IMR-90 (cell line): Measurements from ENCODE around the gene LIMS2. TPM values are rescaled to one million over a fixed set of nuclear protein-coding genes. Genes with fewer than 3 reads are reported as not detected.

Source experiments
- ATAC-seq: fragments of 200-7000 bp; cut with Tn5 transposase; 2 replicates; pipeline ENCODE4 v1.9.1; 2020; ENCODE audit warnings: low read depth, mild to moderate bottlenecking, moderate library complexity
- BruUV-seq: library from RNA; stranded (reverse); fragments of 400-500 nt; replicated peaks from 2 replicates; lab custom pipeline; 2021; lab: Mats Ljungman, UMichigan
- CTCF ChIA-PET: fragments of 300-600 bp; formaldehyde crosslinking; extraction: SDS; loops from one replicate; lab custom pipeline; 2021; ENCODE audit warnings: antibody characterized with exemption; lab: Yijun Ruan, JAX
- POLR2A ChIA-PET: fragments of 300-600 bp; sonication (Branson Sonifier 250); formaldehyde crosslinking; loops from one replicate; lab custom pipeline; 2022; ENCODE audit warnings: antibody characterized with exemption; ENCODE audit not compliant: unreplicated experiment; lab: Charles Lee
- DNase-seq: peaks from one replicate; pipeline ENCODE4 v3.0.0; 2013
- H2AFZ ChIP-seq: replicated peaks from 2 replicates; pipeline ENCODE3; 2013; ENCODE audit warnings: low read length, mild to moderate bottlenecking; ENCODE audit not compliant: poor library complexity
- H2AK5ac ChIP-seq: 2 replicates; pipeline ENCODE4 v1.6.1; 2013; ENCODE audit warnings: low read depth, low read length, inconsistent platforms
- H2AK9ac ChIP-seq: replicated peaks from 2 replicates; pipeline ENCODE3; 2013; ENCODE audit warnings: mild to moderate bottlenecking, low read depth, low read length, moderate library complexity; ENCODE audit not compliant: poor library complexity
- H2BK120ac ChIP-seq: 2 replicates; pipeline ENCODE4 v1.6.1; 2013; ENCODE audit warnings: low read depth, low read length, inconsistent platforms
- H2BK15ac ChIP-seq: 3 replicates; pipeline ENCODE4 v1.6.1; 2013; ENCODE audit warnings: low read depth, low read length, inconsistent platforms
- H2BK20ac ChIP-seq: 2 replicates; pipeline ENCODE4 v1.6.1; 2013; ENCODE audit warnings: low read depth, mild to moderate bottlenecking, inconsistent platforms, low read length, moderate library complexity
- H2BK5ac ChIP-seq: 2 replicates; pipeline ENCODE4 v1.6.1; 2013; ENCODE audit warnings: mild to moderate bottlenecking, low read depth, low read length, inconsistent platforms; ENCODE audit not compliant: poor library complexity, severe bottlenecking
- H3K14ac ChIP-seq: replicated peaks from 2 replicates; pipeline ENCODE4 v1.6.1; 2013; ENCODE audit warnings: low read depth, low read length, inconsistent platforms
- H3K18ac ChIP-seq: 2 replicates; pipeline ENCODE4 v1.6.1; 2013; ENCODE audit warnings: low read depth, low read length, control low read depth
- H3K23ac ChIP-seq: 2 replicates; pipeline ENCODE4 v1.6.1; 2013; ENCODE audit warnings: low read depth, low read length, inconsistent platforms
- H3K27ac ChIP-seq: 2 replicates; pipeline ENCODE4 v1.5.1; 2013; ENCODE audit warnings: mild to moderate bottlenecking, control low read depth, low read length; ENCODE audit not compliant: insufficient read depth
- H3K27me3 ChIP-seq: 2 replicates; pipeline ENCODE4 v1.6.1; 2013; ENCODE audit warnings: low read length; ENCODE audit not compliant: control insufficient read depth, insufficient read depth
- H3K36me3 ChIP-seq: 2 replicates; pipeline ENCODE4 v1.6.1; 2013; ENCODE audit warnings: low read length, mixed read lengths; ENCODE audit not compliant: control insufficient read depth, insufficient read depth
- H3K4ac ChIP-seq: 2 replicates; pipeline ENCODE4 v1.6.1; 2013; ENCODE audit warnings: low read depth, low read length, inconsistent platforms
- H3K4me1 ChIP-seq: 2 replicates; pipeline ENCODE4 v1.6.1; 2013; ENCODE audit warnings: low read length, mixed read lengths; ENCODE audit not compliant: control insufficient read depth, insufficient read depth
- H3K4me2 ChIP-seq: 2 replicates; pipeline ENCODE4 v1.6.1; 2013; ENCODE audit warnings: low read depth, mild to moderate bottlenecking, control low read depth, low read length, moderate library complexity
- H3K4me3 ChIP-seq: 2 replicates; pipeline ENCODE4 v1.5.1; 2013; ENCODE audit warnings: low read depth, mild to moderate bottlenecking, control low read depth, low read length, moderate library complexity; ENCODE audit not compliant: insufficient read depth
- H3K56ac ChIP-seq: 2 replicates; pipeline ENCODE4 v1.6.1; 2013; ENCODE audit warnings: low read length, inconsistent platforms; ENCODE audit not compliant: insufficient read depth; ENCODE audit errors: extremely low read depth
- H3K79me1 ChIP-seq, 2 experiments: 2 replicates each; pipeline ENCODE4 v1.6.1; 2013; ENCODE audit warnings: low read length in 2 of 2, inconsistent platforms in 1 of 2, low read depth in 1 of 2
- H3K9ac ChIP-seq: 2 replicates; pipeline ENCODE4 v1.6.1; 2013; ENCODE audit warnings: low read depth, low read length, control low read depth
- H3K9me1 ChIP-seq: 2 replicates; pipeline ENCODE4 v1.6.1; 2013; ENCODE audit warnings: low read length, inconsistent platforms; ENCODE audit not compliant: insufficient read depth
- H3K9me3 ChIP-seq: 2 replicates; pipeline ENCODE4 v1.6.1; 2013; ENCODE audit warnings: low read length; ENCODE audit not compliant: control insufficient read depth, insufficient read depth
- H4K20me1 ChIP-seq: 2 replicates; pipeline ENCODE4 v1.6.1; 2013; ENCODE audit warnings: low read length, inconsistent platforms; ENCODE audit not compliant: insufficient read depth
- H4K5ac ChIP-seq: 2 replicates; pipeline ENCODE4 v1.6.1; 2013; ENCODE audit warnings: mild to moderate bottlenecking, low read depth, low read length, control low read depth
- H4K8ac ChIP-seq, 2 experiments: 2 replicates each; pipeline ENCODE4 v1.6.1; 2013; ENCODE audit warnings: low read depth in 2 of 2, low read length in 2 of 2, control low read depth in 1 of 2, inconsistent platforms in 1 of 2
- H4K91ac ChIP-seq: 2 replicates; pipeline ENCODE4 v1.6.1; 2013; ENCODE audit warnings: low read depth, low read length, inconsistent platforms; ENCODE audit not compliant: insufficient read depth
- MAZ ChIP-seq: IDR thresholded peaks from 2 replicates; pipeline ENCODE4 v1.6.1; 2012; ENCODE audit warnings: low read depth, mild to moderate bottlenecking, low read length, improper control_type of control experiment, moderate library complexity, borderline replicate concordance
- RAD21 ChIP-seq: IDR thresholded peaks from 2 replicates; pipeline ENCODE4 v1.6.1; 2012; ENCODE audit warnings: low read length, improper control_type of control experiment
- WGBS, 2 experiments: methylation state at CpG; one replicate each; pipeline versions ENCODE4 v1.1.5 to v1.1.7; 2013; ENCODE audit warnings: missing lambda C conversion rate in 2 of 2; ENCODE audit not compliant: insufficient read length in 1 of 2; ENCODE audit errors: extremely low coverage in 2 of 2; 5-methylcytosine and 5-hydroxymethylcytosine counted together
- dilution Hi-C: fragments of 300-500 bp; cut with HindIII; formaldehyde crosslinking; loops from one replicate; pipeline ENCODE4 v1.14.3; 2018; ENCODE audit warnings: low sequenced_read_pairs; ENCODE audit not compliant: unreplicated experiment
- in situ Hi-C: fragments of 300-500 bp; cut with MboI; formaldehyde crosslinking; loops from 3 replicates; pipeline ENCODE4 v1.14.3; 2019; ENCODE audit warnings: low sequenced_read_pairs, inconsistent platforms, mixed read lengths
- intact Hi-C: fragments of 100-400 bp; cut with micrococcal nuclease; formaldehyde crosslinking; loops from 2 replicates; pipeline ENCODE4 v1.10.0; 2022
- polyA plus RNA-seq, 3 experiments: library from polyadenylated mRNA; depleted of rRNA; stranded (reverse); fragments of >200 nt; gene quantifications; 2 replicates each; pipeline ENCODE4 v1.2.3, GENCODE V29; 2012; ENCODE audit warnings: low replicate concordance in 1 of 3
- total RNA-seq: library from RNA; depleted of rRNA; stranded (reverse); fragments of >200 nt; gene quantifications from 2 replicates; pipeline ENCODE4 v1.2.3, GENCODE V29; 2012

LIMS2 gene
- total and polyA plus RNA-seq, 2 of the 4 experiments (the other 2 are of a cell fraction): 1.3 to 18.8 TPM

- CTCF ChIA-PET: interaction anchor here (0.6 to 1.7 kb wide), 3 partner anchors 12 to 180 kb away, joined by 3 to 6 read pairs (median 5); no protein-coding TSS in a partner anchor
- H3K23ac ChIP-seq: peak overlapping the region; percentile 94
- intact Hi-C loops (no loop called here), in situ Hi-C loops (no loop called here), dilution Hi-C loops (no loop called here)
- H2AK9ac ChIP-seq: peak overlapping the region; percentile 98
- no peaks in the 10 kb centered on the region for H3K27me3 ChIP-seq
- H3K4me3 ChIP-seq: no peak overlapping the region
- H3K4me2 ChIP-seq: no peak overlapping the region
- POLR2A ChIA-PET: interaction anchor here (0.6 kb wide), 1 partner anchor 10 kb away, joined by 3 read pairs; no protein-coding TSS in a partner anchor
- peaks cover 2% of the 10 kb centered on the region; the same call in 1 of the 2 replicates for H3K36me3 ChIP-seq
- peak overlapping the region; percentile 96 for H2BK20ac ChIP-seq
- peak overlapping the region; percentile 92 for H2AFZ ChIP-seq
- ATAC-seq (peak; percentile 85), DNase-seq (peak; percentile 77)
- no peaks in the 10 kb centered on the region for H3K9me3 ChIP-seq
- TF ChIP-seq RAD21 (no peak), MAZ (peak; percentile 95)
- H3K9ac ChIP-seq: peak overlapping the region; percentile 24; the same call in 1 of the 2 replicates
- H4K8ac ChIP-seq: peak overlapping the region; percentile 86 to 89
- peaks cover 12% of the 10 kb centered on the region for H3K9me1 ChIP-seq
- H3K18ac ChIP-seq: peak overlapping the region; percentile 91
- peak overlapping the region; percentile 97 for H2AK5ac ChIP-seq
- peak overlapping the region; percentile 99 for H2BK120ac ChIP-seq
- BruUV-seq: no TSS peak
- peak overlapping the region; percentile 96 for H2BK5ac ChIP-seq
- peak overlapping the region; percentile 98 for H3K4ac ChIP-seq
- peak overlapping the region; percentile 62; the same call in 1 of the 3 replicates for H2BK15ac ChIP-seq
- peaks cover 14% of the 10 kb centered on the region for H3K4me1 ChIP-seq
- H4K20me1 ChIP-seq: no peaks in the 10 kb centered on the region; the same call in 1 of the 2 replicates
- peak overlapping the region; percentile 98 for H3K14ac ChIP-seq
- peak overlapping the region; percentile 82 for H3K27ac ChIP-seq
- peak overlapping the region; percentile 97 for H4K91ac ChIP-seq
- peaks cover 0 to 11% of the 10 kb centered on the region in 2 experiments; a peak in 1 of 4 replicates for H3K79me1 ChIP-seq
- peak overlapping the region; percentile 24; the same call in 1 of the 2 replicates for H3K56ac ChIP-seq
- H4K5ac ChIP-seq: peak overlapping the region; percentile 99
- 0% methylated on average over 1 of the region's 8 CpGs; no CpG with 5 or more reads in 1 of the 2 experiments for WGBS, 2 experiments
Measured at GRCh38 chr2:127637725-127638252, 37.5 kb downstream of the LIMS2 start.
